ENCODE results near the gene TCEAL4.

Gene TCEAL4

GRCh38 chrX:103562801-103563200 lies 22.5 kb upstream of the TCEAL4 start:
- Histone ChIP-seq H3K4me3 (ENCODE audit: low read depth, low read length) (no peak overlapping the region), H3K27ac (no peak overlapping the region), H3K9me3 (ENCODE audit: control insufficient read depth, low read length) (no peaks in the 10 kb centered on the region), H3K4me1 (no peaks in the 10 kb centered on the region), H3K36me3 (ENCODE audit: control insufficient read depth, insufficient read depth, low read length) (no peaks in the 10 kb centered on the region), H2AFZ (no peak overlapping the region), H3K4me2 (ENCODE audit: low read length) (no peak overlapping the region), H3K9ac (no peak overlapping the region), H3K27me3 (ENCODE audit: control insufficient read depth, insufficient read depth, low read length) (no peaks in the 10 kb centered on the region), H3K79me2 (no peaks in the 10 kb centered on the region)
- no peak for TF ChIP-seq CTCF (IDR thresholded peaks at IDR 0.05)

GRCh38 chrX:103565197-103565596 lies 20.1 kb upstream of the TCEAL4 start:
- TF ChIP-seq CTCF (IDR thresholded peaks at IDR 0.05): no peak
- Histone ChIP-seq H2AFZ (no peak overlapping the region), H3K4me1 (no peaks in the 10 kb centered on the region), H3K4me2 (ENCODE audit: low read length) (no peak overlapping the region), H3K27me3 (ENCODE audit: control insufficient read depth, insufficient read depth, low read length) (no peaks in the 10 kb centered on the region), H3K4me3 (ENCODE audit: low read depth, low read length) (no peak overlapping the region), H3K9me3 (ENCODE audit: control insufficient read depth, low read length) (no peaks in the 10 kb centered on the region), H3K36me3 (ENCODE audit: control insufficient read depth, insufficient read depth, low read length) (no peaks in the 10 kb centered on the region), H3K9ac (no peak overlapping the region), H3K79me2 (no peaks in the 10 kb centered on the region), H3K27ac (no peak overlapping the region)

GRCh38 chrX:103565752-103566151 lies 19.6 kb upstream of the TCEAL4 start:
- H3K4me3 ChIP-seq (ENCODE audit: low read depth, low read length): no peak overlapping the region
- H3K36me3 ChIP-seq (ENCODE audit: control insufficient read depth, insufficient read depth, low read length): no peaks in the 10 kb centered on the region
- H3K4me1 ChIP-seq: no peaks in the 10 kb centered on the region
- H3K4me2 ChIP-seq (ENCODE audit: low read length): no peak overlapping the region
- H3K79me2 ChIP-seq: no peaks in the 10 kb centered on the region
- no peaks in the 10 kb centered on the region for H3K9me3 ChIP-seq (ENCODE audit: control insufficient read depth, low read length)
- no peak for TF ChIP-seq CTCF (IDR thresholded peaks at IDR 0.05)
- no peak overlapping the region for H3K9ac ChIP-seq
- no peak overlapping the region for H3K27ac ChIP-seq
- no peaks in the 10 kb centered on the region for H3K27me3 ChIP-seq (ENCODE audit: control insufficient read depth, insufficient read depth, low read length)
- H2AFZ ChIP-seq: no peak overlapping the region

GRCh38 chrX:103571121-103571520 lies 14.2 kb upstream of the TCEAL4 start:
- Histone ChIP-seq H3K36me3 (ENCODE audit: control insufficient read depth, insufficient read depth, low read length) (no peaks in the 10 kb centered on the region), H3K79me2 (no peaks in the 10 kb centered on the region), H3K9me3 (ENCODE audit: control insufficient read depth, low read length) (no peaks in the 10 kb centered on the region), H3K27ac (no peak overlapping the region), H3K27me3 (ENCODE audit: control insufficient read depth, insufficient read depth, low read length) (no peaks in the 10 kb centered on the region), H3K4me2 (ENCODE audit: low read length) (no peak overlapping the region), H3K4me3 (ENCODE audit: low read depth, low read length) (no peak overlapping the region), H3K4me1 (no peaks in the 10 kb centered on the region), H2AFZ (no peak overlapping the region), H3K9ac (no peak overlapping the region)
- no peak for TF ChIP-seq CTCF (IDR thresholded peaks at IDR 0.05)

GRCh38 chrX:103571726-103572125 lies 13.6 kb upstream of the TCEAL4 start:
- H2AFZ ChIP-seq: no peak overlapping the region
- no peaks in the 10 kb centered on the region for H3K27me3 ChIP-seq (ENCODE audit: control insufficient read depth, insufficient read depth, low read length)
- H3K27ac ChIP-seq: no peak overlapping the region
- no peaks in the 10 kb centered on the region for H3K36me3 ChIP-seq (ENCODE audit: control insufficient read depth, insufficient read depth, low read length)
- H3K4me2 ChIP-seq (ENCODE audit: low read length): no peak overlapping the region
- no peak overlapping the region for H3K9ac ChIP-seq
- no peaks in the 10 kb centered on the region for H3K9me3 ChIP-seq (ENCODE audit: control insufficient read depth, low read length)
- no peak overlapping the region for H3K4me3 ChIP-seq (ENCODE audit: low read depth, low read length)
- no peaks in the 10 kb centered on the region for H3K79me2 ChIP-seq
- TF ChIP-seq CTCF (IDR thresholded peaks at IDR 0.05): no peak
- no peaks in the 10 kb centered on the region for H3K4me1 ChIP-seq

Data from parathyroid adenoma (tissue), 2 donors.